Activated T-cell treated with anti-CD3 and anti-CD28 coated beads for 4 hours (primary cell): ENCODE results near the gene CCNO.

Source experiments
- DNase-seq: peaks from one replicate; pipeline ENCODE4 v3.0.0-alpha.2; 2020

Gene CCNO

DNA sequence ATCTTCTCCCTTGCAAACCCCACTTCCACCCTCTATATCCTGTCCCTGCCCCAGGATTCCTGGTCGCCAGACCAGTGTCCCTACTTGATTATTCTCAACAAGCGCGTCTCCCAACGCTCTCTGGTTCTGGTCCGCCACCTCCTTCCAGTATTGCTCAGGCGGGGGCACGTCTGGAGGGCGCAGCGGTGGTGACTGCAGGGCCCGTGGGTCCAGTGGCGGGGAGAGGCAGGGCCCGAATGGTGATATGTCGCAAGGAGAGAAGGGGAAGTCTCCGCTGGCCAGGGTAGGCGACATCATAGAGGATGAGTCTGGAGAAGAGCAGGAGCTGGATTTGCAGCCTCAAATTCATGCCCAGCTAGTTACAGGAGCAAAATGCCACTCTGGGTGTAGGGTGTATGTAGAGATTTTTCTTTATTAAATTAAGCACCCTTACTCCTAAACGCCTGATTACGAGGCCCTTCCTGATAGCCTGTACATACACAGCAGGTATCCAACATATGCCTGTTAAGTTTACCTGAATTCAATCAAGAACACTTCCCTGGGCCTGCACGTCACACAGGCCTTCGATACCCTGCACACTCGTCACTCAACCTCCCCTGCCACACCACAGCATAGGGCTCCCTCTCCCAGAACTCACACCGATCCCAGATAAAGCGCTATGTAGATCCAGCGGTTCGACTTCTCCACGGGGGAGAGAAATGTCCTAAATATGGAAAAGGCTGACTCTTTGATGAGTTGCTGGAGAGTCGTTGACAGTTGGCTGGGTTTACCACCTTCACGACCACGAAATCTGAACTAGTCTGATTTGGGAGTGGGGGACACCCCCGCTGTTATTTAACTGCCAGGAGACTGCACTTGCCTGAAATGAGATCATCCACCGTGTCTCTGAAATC, 11.1 kb downstream of the CCNO start:
- DNase-seq = no peak

DNA sequence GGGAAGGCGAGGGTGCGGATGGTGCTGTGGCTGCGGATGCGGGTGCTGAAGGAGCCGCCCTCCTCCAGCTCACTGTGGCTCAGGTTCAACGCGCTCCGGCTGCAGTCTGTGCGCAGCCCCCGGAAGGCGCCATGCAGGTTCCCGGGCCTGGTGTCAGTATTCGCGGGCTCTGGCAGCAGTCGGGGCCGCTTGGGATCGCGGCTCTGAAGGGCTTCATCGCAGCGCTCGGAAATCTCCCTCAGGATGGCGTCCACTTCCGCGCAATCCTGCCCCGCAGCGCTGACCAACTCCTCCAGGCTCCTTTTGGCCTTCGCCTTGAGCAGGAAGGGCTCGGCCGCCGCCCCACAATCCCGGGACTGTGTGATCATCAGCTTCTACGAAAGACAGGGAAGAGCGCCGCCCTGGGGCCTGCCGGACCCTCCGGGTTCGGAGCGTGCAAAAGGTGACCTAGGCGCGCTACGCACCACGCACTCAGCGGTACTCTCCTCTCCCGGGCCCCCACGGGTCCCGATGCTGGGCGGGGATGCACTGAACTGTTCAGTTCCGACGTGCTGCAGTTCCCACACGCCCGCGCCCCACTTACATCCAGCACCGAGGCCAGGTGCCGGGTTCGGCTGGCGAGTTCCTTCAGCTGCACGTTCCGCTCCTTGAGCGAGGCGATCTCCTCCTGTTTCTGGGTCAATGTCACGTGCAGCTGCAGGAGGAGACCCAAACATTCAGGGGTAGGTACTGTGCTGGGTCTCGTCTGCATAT, 12.8 kb downstream of the CCNO start:
- no peak for DNase-seq

DNA sequence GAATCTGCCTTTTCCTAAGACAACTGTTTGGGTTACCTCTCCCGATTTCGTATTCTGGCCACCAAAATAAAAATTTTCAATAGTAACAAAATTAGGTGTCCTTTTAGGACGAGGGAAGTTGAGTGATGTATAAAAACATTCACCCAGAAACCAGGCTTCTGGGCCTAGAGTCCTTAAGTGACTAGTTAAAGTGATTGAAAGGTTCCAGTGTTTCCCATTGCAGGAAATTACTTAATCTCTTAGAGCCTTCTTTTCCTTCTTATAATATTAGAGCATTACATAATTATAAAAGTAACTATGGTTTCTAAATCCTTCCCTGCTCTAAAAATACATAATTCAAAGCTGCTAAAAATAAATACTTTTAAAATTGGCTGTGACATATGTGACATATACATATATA, 13.6 kb downstream of the CCNO start:
- no peak for DNase-seq

DNA sequence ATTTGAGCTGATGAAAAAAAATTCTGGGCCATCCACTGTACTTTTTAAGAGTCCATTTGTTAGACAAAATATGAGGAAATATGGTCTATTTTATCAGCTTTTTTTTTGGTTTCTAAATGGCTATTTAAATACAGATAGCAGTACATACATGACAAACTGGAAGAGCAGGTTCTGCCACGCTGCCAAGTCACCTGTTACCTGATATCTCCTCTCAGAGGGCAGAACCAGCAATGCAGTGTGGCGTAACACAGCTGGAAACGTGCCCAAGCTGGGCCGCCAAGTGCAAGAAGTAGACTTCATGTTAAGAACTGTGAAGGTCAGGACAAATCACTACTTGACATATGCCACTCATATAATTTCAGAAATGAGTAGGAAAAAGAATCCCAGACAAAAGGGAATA, 14.4 kb downstream of the CCNO start:
- no peak for DNase-seq

DNA sequence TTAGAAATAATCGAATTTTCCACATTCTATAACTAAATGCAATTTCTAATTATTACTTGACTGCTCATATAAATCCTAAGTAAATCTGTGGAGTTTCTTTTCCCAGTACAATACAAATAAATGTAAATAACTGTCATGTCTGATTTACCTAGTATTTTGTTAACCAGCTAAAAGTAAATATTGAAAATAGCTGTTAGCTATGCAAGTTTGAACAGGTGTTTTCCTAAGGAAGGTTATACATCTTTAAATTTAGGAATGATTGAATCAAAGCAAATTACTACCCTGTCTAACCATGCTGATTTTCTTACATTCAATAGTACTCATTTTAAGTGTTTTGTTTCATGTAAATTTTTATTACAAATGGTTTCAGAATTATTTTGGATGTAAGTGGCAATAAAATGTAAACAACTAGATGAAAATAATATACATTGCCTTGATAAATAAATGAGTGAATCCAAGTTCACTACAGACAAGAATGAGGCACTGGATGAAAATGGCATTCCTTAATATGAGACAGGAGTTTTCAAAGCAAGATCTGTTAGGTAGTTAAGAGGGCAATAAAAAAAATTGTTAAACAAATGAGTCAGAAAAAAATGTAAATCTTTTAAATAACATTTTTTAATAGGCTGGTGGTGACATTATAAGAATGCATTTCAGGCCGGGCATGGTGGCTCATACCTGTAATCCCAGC, 22.1 kb downstream of the CCNO start:
- DNase-seq = no peak

DNA sequence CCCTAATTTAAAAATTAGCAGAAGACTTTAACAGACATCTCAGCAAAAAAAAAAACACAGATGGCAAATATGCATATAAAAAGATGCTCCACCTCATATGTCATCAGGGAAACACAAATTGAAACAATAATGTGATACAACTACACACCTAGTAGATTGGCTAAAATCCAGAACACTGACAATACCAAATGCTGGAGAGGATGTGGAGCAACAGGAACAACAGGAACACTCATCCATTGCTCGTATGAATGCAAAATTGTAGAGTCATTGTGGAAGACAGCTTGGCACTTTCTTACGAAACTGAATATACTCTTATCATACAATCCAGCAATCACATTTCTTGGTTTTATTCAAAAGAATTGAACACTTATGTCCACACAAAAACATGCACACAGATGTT, 28.4 kb downstream of the CCNO start:
- DNase-seq = no peak

DNA sequence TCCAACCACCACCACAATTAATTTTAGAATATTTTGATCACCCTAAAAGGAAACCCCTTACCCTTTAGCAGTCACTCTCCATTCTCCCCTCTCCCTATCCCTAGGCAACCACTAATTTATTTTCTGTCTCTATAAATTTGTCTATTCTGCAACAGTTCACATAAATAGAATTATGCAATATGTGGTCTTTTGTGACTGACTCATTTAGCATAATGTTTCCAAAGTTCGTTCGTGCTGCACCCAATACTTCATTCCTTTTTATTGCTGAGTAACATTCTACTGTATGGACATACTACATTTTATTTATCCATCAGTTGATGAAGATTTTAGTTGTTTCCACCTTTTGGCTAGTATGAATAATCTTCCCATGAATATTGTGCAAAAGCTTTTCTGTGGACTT, 42.2 kb downstream of the CCNO start:
- no peak for DNase-seq

DNA sequence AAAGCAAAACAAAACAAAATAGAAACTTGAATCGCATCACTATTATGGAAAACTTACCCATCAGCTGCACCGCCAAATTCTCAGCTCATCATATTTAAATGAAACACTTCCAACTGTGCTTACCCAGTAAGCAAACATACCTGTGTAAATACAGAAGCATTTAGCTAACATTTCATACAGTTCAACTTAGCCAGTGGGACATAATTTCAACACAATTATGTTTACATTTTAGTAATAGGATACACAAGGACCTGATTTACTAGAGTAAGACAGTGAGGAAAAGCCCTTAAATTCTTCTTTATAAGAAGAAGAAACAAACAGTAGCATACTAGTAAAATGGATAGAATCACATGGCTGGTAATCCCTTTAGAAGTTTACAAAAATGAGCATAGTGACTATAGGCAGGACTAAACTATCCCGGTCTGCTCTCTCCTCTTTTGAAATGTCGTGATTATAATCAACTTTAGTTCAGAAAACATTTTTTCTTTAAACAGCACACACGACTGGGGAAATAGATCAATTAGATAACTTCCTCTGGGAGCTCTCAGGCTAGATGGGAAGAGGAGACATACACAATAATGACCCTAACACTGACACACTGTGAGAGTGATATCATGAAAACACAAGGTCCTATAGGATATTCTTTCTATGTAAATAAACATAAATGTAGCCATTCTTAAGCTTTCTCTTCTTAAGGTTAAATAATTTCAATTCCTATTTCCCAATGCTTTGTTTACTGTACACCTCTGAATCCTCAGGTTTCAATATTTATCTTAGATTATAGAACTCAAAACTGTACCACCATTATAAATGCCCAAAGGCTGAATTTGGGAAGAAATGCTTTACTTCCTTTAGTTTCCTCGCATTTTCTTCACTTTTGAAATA, 44.5 kb downstream of the CCNO start:
- DNase-seq = no peak

DNA sequence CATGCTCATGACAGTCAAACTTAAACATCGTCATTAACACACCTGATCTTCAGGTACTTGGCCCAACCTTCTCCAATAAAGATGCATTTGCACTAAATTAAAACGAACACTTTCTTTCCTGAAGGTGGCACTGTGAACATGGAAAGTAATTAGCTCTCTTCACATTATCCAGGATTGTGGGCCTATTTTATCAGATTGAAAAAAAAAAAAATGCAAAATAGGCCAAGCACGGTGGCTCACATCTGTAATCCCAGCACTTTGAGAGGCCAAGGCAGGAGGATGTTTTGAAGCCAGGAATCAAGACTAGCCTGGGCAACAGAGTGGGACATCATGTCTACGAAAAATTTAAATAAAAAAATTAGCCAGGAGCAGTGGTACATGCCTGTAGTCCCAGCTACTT, 46.0 kb downstream of the CCNO start:
- no peak for DNase-seq
